ENCODE data around the gene KLK2.

- TF ChIP-seq ASH2L (IDR thresholded peaks at IDR 0.05; ENCODE audit: insufficient read length, low read depth, low read length) (no peak), HDAC1 (CRISPR knock-in tag; IDR thresholded peaks at IDR 0.05) (no peak), TIGD3 (CRISPR knock-in tag; IDR thresholded peaks at IDR 0.05; ENCODE audit: borderline replicate concordance) (no peak), SP1 (IDR thresholded peaks at IDR 0.05) (no peak), SP1 (CRISPR knock-in tag; IDR thresholded peaks at IDR 0.05) (no peak)
Measured at GRCh38 chr19:50837300-50837699, 35.9 kb upstream of the KLK2 start.

Data from HepG2 (cell line).